Esophagus muscularis mucosa (tissue), 4 donors: ENCODE data around the gene HMOX1.

Source experiments
- EP300 ChIP-seq: sonication (generic); formaldehyde crosslinking; IDR thresholded peaks from one replicate; pipeline ENCODE4 v1.6.1; 2017; ENCODE audit warnings: antibody characterized with exemption
- POLR2A ChIP-seq: fragments of 450-650 bp; IDR thresholded peaks from one replicate; pipeline ENCODE4 v1.6.1; 2017; ENCODE audit warnings: antibody characterized with exemption, moderate library complexity, mild to moderate bottlenecking, low read depth
- TF ChIP-seq, protein P1 (sequence below), 3 experiments: fragments of 200-600 bp in 2 of 3; fragments of 450-650 bp in 1 of 3; sonication (generic) in 2 of 3; IDR thresholded peaks; one replicate each; pipeline ENCODE4 v1.5.1; 2017 to 2019; ENCODE audit warnings: antibody characterized with exemption in 3 of 3, mild to moderate bottlenecking in 2 of 3, moderate library complexity in 1 of 3

DNA sequence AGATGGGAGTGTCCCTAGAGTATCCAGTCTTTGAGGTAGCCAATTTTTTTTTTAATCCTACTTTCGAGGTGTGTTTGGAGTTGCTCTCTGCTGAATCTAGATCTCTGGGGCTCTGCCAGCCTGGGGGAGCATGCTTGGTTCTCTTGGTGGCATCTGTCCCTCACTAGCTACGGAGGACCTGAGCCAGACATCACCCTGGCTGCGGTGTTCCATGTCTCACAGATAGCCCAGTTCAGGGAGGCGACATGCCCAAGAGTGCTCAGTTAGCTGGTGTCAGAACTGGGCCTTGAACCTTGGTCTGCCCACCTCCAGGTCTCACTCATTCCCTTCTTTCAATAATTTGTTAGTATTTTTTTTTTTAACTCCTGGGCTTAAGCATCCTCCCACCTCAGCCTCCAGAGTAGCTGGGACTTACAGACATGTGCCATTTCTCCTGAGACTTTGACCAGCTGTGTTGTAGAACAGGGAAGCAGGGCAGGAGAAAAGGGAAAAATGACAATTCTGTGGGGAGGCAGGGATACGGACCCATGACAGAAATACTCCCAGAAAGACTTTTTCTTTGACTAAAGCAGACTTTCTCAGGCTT lies 621 bp downstream of the HMOX1 start:
- TF ChIP-seq, protein P1, sequence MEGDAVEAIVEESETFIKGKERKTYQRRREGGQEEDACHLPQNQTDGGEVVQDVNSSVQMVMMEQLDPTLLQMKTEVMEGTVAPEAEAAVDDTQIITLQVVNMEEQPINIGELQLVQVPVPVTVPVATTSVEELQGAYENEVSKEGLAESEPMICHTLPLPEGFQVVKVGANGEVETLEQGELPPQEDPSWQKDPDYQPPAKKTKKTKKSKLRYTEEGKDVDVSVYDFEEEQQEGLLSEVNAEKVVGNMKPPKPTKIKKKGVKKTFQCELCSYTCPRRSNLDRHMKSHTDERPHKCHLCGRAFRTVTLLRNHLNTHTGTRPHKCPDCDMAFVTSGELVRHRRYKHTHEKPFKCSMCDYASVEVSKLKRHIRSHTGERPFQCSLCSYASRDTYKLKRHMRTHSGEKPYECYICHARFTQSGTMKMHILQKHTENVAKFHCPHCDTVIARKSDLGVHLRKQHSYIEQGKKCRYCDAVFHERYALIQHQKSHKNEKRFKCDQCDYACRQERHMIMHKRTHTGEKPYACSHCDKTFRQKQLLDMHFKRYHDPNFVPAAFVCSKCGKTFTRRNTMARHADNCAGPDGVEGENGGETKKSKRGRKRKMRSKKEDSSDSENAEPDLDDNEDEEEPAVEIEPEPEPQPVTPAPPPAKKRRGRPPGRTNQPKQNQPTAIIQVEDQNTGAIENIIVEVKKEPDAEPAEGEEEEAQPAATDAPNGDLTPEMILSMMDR (IDR thresholded peaks at IDR 0.05), result no peak
- TF ChIP-seq POLR2A (no peak), EP300 (no peak)
